Measurements from ENCODE around the gene FPR1. TPM values are rescaled to one million over a fixed set of nuclear protein-coding genes. Genes with fewer than 3 reads are reported as not detected.
"Not testable (repeated sequence)": the region's sequence is repeated elsewhere in the genome, so short reads cannot be mapped to it uniquely, and the experiment has no call there.

The FPR1 gene
- total RNA-seq, 2 donors from 2014 or later: 4.4 to 22.7 TPM

GRCh38 chr19:51777570-51778462, 26.1 kb upstream of the FPR1 start:
- no peak overlapping the region for H3K27ac ChIP-seq
- peak; percentile 64 to 80 for TF ChIP-seq CTCF (IDR thresholded peaks at IDR 0.05)
- H3K9me3 ChIP-seq: no peaks in the 10 kb centered on the region
- DNase-seq (ENCODE audit: low spot score): peak; percentile 77
- H3K4me1 ChIP-seq: peaks cover 0 to 9% of the 10 kb centered on the region in 2 donors
- H3K27me3 ChIP-seq: no peaks in the 10 kb centered on the region
- no peak overlapping the region for H3K4me3 ChIP-seq
- H3K36me3 ChIP-seq: no peaks in the 10 kb centered on the region

DNA sequence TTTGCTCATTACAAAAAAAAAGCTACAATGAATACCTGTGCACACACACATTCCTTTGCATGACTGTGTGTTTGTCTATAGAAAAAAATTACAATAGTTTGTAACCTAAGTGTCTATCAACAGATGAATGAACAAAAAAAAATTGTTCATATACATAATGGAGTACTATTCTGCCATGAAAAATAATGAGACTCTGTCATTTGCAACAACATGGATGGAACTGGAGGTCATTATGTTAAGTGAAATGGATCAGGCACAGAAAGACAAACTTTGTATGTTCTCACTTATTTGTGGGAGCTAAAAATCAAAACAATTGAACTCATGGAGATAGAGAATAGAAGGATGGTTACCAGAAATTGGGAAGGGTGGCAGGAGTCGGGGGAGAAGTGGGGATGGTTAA, 24.9 kb upstream of the FPR1 start:
- not testable (repeated sequence) for H3K36me3 ChIP-seq; H3K27me3 ChIP-seq; DNase-seq (ENCODE audit: low spot score); H3K4me3 ChIP-seq; H3K9me3 ChIP-seq; H3K4me1 ChIP-seq; H3K27ac ChIP-seq

GRCh38 chr19:51772977-51773376, 21.3 kb upstream of the FPR1 start:
- DNase-seq (ENCODE audit: low spot score): no peak
- H3K27ac ChIP-seq: no peak overlapping the region
- H3K9me3 ChIP-seq: no peaks in the 10 kb centered on the region
- H3K4me1 ChIP-seq: peaks cover 0 to 5% of the 10 kb centered on the region in 2 donors
- H3K27me3 ChIP-seq: no peaks in the 10 kb centered on the region
- H3K4me3 ChIP-seq: no peak overlapping the region
- TF ChIP-seq CTCF (IDR thresholded peaks at IDR 0.05): no peak
- no peaks in the 10 kb centered on the region for H3K36me3 ChIP-seq

DNA sequence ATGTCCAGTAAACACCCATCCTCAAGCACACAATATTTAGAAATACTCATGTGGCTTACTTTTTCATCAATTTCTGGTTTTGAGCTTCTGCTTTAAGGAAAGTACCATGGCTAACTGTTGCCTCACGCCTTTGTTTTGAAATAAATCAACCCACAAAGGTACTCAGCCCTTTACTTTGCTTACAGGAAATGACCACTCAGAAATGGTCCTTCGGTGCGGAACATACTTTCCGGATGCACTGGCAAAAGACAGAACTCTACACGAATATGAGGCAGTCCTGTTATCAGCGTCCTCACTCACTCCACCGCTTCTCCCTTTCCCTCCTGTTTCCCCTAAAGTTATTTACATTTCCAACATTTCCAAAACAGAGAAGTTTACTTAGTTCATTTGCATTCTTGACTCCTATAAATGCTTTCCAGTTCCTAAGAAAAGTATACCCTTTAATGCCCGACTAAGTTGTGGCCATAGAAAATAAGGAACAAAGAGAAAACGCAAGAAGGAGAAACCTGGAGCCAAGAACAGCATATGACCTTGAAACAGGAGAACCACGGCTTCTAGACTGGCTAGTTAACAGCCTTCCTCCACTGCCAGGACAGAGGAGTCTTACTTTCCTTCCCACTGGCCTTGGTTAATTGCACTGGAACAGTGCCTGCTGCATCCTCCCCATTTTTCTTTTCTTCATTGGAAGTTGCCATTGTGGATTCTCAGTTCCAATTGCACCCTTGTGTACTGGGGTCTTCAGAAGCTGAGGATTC, 19.9 kb upstream of the FPR1 start:
- no peak overlapping the region for H3K4me3 ChIP-seq
- H3K9me3 ChIP-seq: no peaks in the 10 kb centered on the region
- no peaks in the 10 kb centered on the region for H3K27me3 ChIP-seq
- no peaks in the 10 kb centered on the region for H3K4me1 ChIP-seq
- H3K27ac ChIP-seq: no peak overlapping the region
- DNase-seq (ENCODE audit: low spot score): no peak
- H3K36me3 ChIP-seq: no peaks in the 10 kb centered on the region
- TF ChIP-seq CTCF (IDR thresholded peaks at IDR 0.05): no peak

GRCh38 chr19:51766461-51766860, 14.8 kb upstream of the FPR1 start:
- no peak overlapping the region for H3K4me3 ChIP-seq
- no peaks in the 10 kb centered on the region for H3K27me3 ChIP-seq
- no peaks in the 10 kb centered on the region for H3K9me3 ChIP-seq
- no peaks in the 10 kb centered on the region for H3K4me1 ChIP-seq
- no peak for DNase-seq (ENCODE audit: low spot score)
- no peak for TF ChIP-seq CTCF (IDR thresholded peaks at IDR 0.05)
- no peaks in the 10 kb centered on the region for H3K36me3 ChIP-seq
- no peak overlapping the region for H3K27ac ChIP-seq

GRCh38 chr19:51765086-51765485, 13.4 kb upstream of the FPR1 start:
- TF ChIP-seq CTCF (IDR thresholded peaks at IDR 0.05): no peak
- DNase-seq (ENCODE audit: low spot score): no peak

More at GRCh38 chr19:51765086-51765485, 13.4 kb upstream of the FPR1 start:
- H3K9me3 ChIP-seq: no peaks in the 10 kb centered on the region
- H3K27ac ChIP-seq: no peak overlapping the region
- no peak overlapping the region for H3K4me3 ChIP-seq
- H3K4me1 ChIP-seq: no peaks in the 10 kb centered on the region
- no peaks in the 10 kb centered on the region for H3K36me3 ChIP-seq
- H3K27me3 ChIP-seq: no peaks in the 10 kb centered on the region

Measured in right atrium auricular region (tissue), 2 donors.